Measurements from ENCODE around the gene TRIL.

Gene TRIL

DNA sequence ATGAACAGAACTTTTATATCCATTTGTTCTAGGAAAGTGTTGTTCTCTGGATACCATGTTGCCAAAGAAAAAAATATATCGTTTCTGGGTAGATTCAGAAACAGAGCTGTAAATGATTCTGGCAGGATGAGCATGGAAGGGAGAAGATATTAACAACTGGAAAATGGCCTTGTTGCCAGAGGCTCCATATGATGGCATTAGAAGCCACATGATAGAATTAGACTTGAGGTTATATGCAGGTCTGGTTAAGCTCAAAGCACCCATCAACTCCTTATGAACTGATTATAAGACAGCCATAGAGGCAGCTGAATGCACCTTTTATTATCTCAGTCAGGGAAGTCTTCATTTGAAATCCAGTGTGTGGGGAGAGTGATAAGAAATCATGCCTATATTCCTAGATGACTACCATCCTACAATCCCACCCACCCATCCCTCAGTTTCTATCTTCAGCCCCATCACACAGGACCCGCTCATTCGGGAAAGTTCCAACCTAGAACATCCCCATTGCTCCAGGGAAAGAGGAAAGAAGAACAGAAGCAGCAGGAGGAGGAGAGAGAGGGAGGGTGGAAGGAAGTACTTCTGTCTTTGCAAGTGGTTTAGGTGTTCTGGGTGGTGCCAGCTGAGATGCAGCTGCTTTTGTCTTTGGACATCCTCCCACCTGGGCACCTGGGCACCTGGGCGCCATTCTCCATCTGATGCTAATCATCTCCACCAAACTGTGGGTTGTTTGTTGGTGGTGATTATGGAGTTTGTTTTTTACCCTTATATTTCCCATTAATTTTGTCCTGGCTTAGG, 25.5 kb upstream of the TRIL start:
- no peak for DNase-seq

DNA sequence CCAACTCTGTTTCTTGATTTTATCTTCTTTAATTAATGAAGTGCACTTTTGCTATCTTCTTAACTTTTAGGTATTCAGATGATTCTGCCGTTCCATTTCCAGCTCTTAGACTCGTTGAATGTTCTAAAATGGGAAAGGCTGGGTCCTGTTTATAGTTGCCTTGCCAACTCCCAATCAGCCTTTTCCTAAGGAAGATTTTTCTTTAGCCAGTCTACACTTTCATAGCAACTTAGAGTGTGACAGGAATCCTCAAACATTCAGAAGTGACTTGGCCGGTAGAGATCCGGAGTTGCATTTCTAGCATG, 23.0 kb upstream of the TRIL start:
- no peak for DNase-seq

DNA sequence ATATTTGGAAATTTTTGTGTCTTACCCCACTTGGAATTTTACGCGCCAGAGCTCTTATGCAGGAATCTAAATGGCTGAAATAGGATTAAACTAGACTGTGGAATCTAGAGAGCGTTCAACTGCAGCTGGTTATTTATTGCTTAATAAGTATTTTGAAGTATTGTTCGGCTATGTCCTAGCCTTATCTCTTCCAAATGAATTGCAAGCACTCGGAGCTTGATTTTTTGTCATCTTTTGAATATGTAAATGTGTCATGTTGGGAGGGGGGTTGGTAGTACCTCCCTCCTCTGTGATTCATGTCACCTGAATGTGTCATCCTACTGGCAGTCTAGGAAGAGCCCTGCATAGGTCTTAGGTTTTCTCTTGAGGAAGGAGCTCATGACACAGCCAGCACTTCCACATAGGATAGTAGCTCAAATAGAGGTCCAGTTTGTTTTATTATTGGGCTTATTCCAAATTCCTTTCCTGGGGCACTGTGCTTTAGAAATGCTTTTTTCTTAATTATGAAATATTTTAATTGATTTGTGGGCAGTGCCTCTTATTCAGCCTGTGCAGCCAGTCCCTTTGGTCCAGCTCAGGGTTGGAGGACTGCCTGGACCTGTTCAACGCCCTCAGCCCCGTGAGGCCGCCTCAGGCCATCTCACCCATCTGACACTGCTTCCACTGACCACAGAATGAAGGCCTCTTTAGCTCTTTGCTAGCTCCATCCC, 22.5 kb upstream of the TRIL start:
- DNase-seq = no peak

DNA sequence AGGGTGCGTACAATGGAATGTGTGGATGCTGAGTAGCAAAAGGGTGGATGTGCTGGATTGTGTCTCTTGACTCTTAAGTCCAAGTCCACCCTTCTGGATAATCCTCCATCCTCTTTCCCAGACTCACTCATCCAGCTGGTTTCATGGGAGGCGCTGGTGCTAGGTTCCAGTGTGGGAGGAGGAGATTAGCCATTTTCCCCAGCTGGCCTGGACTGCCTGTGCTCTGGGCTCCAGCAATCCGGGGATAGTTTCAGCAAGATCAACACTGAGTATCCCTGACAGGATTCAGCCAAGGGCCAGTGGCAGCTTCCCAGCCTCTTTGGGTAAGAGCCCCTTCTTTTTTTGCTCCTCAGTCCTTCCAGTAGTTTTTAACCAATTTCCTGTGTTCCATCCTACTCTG, 21.6 kb upstream of the TRIL start:
- DNase-seq = no peak

DNA sequence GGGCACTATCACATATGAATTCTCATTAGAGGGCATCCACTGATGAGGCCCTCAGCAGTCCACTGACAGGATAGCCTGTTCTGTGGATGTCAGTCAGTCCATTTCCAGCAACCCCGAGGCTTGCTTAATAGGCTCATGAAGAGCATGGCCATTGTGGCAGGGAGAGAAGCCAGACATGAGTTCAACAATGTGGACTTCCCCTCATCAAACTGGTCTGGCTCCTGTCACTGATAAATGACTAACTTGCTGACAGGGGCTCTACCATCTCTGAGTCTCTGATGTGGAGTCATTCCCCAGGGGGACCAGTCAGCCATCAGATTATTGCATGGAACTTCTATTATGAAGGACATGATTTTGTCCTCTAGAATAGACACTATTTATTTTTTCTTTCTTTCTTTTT, 19.8 kb upstream of the TRIL start:
- DNase-seq = no peak

DNA sequence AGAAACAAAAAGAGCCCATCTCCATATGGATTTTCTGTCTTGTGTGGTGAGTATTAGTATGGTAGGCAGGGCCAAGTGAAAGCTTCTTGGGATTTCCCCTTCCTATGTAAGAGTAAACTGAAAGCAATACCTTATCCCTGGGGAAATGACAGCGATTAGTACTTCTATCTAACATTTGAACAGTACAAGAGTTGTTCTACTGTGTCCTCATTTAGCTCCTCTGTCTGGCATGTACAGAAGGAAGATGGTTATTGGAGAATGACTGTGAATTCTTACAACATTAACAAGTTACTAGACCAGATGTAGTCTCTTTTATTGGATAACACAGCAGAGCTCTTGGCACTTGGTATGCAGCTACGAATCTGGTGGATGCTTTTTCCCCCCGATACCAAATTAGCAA, 17.9 kb upstream of the TRIL start:
- no peak for DNase-seq

DNA sequence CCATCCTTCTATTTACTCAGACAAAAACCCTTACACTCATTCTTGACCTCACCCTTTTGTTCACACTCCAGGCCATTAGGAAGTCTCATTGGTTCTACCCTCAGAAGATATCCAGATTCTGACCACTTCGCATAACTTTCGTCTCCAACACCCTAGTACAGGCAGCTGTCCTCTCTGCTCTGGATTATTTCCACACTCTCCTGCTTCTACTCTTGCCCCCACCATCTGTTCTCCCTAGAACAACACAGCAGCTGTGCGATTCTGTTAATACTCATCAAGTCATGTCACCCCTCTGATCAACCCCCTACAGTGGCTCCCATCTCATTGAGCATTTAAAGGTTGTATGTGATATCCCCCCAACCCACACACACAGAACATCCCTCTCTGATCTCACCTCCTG, 15.5 kb upstream of the TRIL start:
- no peak for DNase-seq

DNA sequence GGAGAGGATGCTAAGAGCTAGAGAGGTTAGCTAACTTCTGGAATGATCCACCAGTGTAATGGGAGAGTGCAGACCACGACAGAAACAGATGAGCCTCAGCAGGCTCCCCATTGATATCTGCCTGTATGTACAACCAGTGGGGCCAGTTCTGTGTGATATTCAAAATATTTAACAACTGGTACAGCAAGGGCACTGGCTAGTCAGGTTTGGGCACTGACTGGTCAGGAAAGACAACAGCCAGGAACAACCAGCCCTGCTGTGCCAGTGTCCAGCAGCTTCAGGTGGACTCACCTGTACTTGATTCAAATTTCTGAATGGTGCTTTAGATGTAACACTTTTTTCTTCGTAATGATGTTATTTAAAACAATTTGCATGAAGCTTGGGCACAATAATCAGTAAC, 5.9 kb upstream of the TRIL start:
- no peak for DNase-seq

DNA sequence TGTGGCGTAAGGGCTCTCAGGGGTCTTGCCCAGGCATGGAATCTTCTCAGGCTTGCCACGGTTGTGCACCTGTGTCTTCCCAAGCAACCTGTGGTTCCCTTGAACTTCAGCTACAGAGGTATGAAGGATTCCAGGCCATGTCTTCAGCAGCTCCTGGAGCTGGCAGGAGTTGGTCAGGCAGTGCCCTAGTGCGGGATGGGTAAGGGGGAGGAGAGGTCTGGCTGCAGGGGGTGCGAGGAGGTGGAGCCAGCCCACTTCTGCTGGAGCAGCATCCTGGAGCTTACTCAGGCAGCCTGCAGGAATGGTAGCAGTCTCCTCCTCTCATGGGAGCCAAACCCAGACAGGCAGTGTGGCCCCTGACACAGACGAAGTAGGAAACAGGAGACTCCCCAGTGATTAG, 3.8 kb upstream of the TRIL start:
- no peak for DNase-seq

DNA sequence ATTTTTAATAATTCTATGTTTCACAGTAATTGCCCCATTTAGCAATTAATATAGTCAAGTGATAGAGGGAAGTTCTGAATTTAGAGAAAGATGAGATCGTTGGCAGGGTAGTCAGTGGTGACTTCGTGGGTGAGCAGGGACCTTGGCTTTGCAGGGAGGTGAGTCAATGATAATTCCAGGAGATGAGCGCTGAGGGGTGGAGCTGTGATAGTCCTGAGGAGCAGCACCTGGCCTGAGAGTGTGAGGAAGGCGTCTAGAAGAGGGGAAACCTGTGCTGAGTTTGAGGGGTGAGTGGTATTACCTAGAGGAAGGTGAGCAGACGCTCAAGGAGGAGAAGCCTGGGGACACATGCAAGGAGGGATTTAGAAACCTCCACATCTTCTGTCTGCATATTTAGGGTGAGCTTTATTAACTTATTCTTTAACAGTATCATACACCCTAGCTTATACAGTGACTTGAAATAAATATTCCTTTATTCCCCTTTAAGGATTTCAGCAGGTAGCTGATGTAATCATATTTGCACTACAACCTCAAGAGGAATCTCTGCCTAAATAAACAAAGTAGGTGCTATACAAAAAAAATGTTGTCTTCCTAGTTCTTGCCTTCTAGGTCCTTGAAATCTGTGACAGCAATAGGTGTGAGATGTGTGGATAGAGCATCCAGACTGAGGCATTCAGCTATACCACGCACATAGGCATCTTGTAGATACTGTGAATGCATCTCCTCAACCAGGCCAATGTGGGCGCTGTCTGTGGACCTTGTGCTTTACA, 2.1 kb upstream of the TRIL start:
- DNase-seq = no peak

DNA sequence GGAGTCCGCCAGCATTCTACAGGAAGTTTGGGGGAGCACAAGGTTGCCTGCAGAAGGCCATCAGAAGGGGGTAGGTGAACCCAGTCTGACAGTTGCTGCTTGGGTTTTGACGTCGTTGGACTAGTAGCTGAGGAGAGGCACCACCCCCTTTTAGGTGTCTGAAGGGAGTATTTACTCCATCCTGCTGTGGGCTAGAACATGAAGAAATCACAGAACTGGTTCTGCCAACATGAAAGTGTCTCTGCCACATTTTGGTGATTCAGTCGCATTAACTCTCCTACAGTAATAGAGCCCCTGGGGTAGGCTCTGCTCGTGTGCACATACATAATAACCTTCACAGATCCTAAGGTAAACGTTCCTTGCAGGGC, 834 bp upstream of the TRIL start:
- DNase-seq = no peak

DNA sequence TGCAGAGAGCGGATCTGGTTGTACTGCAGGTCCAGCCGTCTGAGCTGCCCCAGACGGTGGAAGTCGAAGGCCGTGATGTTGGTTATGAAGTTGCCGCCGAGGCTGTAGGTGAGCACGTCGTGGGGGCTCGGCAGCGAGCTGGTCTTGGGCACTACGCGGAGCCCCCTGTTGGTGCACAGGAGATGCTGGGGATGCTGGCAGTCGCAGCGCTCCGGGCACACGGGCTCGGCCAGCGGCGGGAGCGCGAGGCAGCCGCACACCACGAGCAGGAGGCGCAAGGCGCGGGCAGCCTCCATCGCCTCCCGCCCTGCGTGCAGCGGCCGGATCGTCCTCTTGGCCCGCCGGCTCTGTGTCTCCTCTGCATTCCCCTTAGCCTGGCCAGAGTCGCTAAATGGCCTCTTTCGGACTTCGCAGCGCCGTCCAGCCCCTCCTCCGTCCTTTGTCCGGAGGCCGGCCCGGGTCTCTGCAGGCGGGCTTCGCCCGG, 337 bp downstream of the TRIL start:
- DNase-seq = peak; percentile 45

DNA sequence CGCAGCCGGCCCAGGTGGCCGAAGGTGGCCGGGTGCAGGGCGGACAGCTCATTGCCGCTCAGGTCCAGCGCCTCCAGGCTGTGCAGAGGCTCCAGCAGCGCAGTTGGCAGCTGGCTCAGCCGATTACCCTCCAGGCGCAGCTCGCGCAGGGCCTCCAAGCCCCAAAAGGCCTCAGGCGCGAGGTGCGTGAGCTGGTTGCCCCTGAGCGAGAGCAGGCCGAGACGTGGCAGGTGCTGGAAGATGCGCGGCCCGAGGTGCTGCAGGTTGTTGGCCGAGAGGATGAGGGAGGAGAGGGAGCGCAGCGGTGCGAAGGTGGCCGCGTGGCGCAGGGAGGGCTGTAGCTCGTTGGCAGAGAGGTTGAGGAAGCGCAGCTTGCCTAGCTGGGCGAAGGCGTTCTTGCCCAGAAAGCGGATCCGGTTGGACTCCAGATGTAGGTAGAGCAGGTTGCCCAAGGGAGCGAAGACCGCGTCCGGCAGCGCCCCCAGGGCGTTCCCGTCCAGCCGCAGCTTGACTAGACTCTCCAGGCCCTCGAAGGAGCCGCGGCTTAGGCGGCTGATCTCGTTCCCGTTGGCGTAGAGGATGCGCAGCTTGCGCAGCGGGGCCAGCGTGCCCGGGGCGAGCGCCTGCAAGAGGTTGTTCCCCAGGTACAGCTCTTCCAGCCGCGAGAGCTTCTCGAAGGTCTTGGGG, 923 bp downstream of the TRIL start:
- DNase-seq = no peak

DNA sequence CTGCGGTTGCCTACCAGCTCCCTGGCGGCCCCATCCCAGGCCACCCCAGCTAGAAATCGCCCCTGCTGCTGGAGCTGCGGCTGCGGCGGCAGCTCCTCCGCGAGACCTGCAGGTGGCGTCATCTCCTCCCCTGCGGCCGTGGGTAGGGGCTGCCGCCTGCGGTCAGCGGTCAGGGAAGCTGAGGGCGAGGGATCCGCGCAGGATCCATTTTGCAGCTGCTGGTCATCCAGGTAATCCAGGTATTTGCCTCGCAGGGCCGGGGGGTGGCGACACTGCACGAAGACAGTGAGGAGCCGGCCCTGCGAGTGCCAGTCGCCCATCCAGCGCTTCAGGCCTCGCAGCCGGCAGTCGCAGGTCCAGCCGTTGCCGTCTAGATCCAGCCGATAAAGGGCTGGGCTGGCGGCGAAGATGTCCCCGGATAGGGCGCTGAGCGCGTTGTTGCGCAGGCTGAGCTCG, 1.5 kb downstream of the TRIL start:
- DNase-seq = peak; percentile 64

DNA sequence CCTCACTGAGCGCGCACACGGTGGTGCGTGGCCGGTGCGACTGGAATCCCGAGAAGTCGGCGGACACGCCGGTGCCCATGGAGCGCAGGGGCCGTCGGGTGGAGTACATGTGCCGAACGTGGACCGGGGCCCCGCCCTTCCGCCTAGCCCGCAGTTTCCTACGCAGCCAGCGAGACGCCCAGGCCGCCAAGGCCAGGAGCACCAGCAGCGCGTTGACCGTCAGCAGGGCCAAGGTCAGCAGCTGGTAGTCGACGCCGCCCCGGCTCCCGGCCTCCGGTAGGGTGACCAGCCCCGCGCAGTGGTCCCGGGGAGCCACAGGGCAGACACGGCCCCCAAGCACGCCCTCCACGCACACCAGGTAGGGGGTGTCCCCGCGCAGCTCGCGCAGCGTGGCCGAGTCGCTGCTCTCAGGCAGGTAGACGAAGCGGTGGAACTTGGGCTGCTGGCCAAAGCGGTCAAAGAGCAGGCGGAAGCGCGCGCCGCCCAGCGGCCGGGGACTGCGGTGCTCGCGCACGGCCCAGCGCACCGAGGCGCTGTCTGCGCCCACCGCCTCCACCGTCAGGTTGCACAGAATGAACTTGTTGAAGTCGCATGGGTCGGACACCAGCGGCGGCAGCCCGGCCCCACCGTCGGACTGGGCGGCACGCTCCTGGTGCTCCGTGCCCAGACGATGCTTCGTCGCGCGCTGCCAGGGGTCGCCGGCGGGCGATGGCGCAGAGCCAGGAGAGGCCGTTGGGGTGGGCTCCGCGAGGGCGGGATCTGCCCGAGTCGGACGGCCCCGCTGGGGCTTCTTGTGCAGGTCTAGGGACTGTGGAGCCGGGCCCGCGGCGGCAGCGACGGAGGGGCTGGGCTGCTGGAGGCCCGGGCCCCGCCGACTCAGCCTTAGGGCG, 2.2 kb downstream of the TRIL start:
- DNase-seq = peak; percentile 31

DNA sequence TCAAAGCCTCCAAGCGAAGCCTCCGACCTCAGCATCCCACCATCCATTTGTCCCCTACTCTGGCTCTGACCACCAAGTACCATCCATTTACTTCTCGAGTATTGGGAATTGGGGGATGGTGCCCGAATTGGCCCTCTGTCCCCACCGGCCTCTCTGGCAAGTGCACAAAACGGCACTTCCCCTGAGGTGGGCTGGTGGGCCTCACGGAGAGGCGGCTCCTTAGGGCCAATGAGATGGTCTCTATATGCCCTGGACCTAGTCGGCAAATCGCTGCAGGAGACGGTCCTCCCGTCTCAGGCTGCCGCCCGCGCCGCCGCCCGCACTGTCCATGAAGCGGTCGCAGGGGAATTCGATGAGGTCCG, 2.8 kb downstream of the TRIL start:
- no peak for DNase-seq

DNA sequence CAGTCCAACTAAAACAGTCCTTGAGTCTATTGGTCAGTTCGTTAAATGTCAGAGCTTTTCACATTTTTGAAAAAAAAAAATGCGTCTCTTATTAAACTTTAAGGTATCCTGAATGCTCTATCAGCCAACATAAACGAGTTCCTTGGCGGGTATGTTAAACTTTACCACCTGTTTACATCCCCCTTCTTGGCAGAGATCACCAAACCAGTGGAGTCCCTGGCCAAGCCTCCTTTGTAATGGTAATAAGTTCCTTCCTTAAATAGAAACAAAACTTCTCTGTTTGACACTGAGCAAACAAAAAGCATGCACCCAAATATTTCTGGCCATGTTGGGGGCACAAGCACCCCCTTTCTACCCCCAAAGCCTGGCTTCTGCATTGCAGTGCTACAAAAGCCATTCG, 3.2 kb downstream of the TRIL start:
- DNase-seq = no peak

DNA sequence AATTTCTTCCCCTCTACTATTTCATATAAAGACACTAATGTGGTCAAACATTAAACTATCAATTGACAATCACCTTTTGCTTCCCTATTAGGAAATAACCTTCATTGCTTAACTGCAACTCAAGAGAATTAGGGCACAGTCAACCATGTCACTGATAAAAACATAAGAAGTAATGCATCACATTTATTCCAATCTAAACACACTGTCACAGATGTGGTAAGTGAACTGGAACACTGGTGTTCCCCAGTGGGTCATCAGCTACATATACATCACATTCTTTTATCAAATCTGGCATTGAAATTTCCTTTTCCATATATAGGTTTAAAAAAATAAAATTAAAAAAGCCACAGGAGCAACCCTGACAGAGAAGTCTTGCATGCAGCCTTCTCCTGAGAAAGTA, 3.7 kb downstream of the TRIL start:
- DNase-seq = no peak

DNA sequence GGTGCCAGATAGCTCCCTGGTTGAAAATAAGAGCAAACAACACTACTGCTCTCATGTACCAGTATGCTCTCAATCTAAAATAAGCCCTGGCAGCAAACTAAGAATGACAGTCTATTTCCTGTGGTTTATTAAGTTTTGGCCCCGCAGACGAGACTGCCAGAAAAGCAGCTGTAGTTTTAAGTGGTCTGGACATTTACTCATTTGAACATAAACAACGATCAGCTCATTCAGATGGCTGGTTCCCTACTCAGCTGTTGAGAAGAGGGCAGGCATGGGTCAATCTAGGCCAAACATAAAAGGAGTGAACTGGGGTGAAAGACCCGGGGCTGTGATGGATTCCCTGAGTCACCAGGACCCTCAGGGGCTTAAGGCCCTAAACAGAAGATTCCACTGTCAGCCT, 4.5 kb downstream of the TRIL start:
- DNase-seq = no peak

DNA sequence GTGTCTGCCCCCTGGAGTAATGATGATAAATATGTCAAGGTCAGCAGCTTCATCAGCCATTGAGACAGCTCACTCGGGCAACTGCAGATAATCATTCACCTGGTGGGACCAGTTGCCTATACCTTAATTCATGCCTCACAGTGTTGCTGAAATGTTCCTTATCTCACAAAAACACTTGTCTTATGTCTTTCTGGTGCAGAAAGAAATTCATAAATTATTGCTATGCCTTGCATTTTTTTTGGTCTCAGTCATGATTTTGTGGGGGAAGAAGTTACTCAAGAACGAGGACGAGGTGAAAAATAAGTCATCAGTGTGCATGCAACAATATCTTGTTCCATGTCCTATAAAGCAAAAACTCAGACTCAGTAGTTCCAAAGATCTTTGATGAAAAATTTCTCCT, 16.0 kb downstream of the TRIL start:
- DNase-seq = no peak

DNA sequence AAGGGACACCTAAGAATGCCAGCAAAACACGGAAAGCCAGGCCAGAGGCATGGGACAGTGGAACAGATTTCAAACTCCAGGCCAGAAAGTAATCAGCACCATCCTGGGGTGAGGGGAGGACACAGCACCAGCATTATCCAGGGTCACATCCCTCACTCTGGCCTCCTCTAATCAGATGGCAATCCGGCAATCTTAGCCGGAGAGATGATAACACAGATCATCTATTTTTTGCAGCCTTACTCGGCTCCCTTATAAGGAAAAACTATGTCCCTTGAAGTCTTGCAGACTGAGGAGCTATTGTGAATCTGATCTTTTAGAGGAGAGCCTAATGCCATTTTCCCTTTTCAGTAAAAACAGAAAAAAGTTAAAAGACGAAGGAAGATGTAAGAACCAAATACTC, 16.5 kb downstream of the TRIL start:
- no peak for DNase-seq

DNA sequence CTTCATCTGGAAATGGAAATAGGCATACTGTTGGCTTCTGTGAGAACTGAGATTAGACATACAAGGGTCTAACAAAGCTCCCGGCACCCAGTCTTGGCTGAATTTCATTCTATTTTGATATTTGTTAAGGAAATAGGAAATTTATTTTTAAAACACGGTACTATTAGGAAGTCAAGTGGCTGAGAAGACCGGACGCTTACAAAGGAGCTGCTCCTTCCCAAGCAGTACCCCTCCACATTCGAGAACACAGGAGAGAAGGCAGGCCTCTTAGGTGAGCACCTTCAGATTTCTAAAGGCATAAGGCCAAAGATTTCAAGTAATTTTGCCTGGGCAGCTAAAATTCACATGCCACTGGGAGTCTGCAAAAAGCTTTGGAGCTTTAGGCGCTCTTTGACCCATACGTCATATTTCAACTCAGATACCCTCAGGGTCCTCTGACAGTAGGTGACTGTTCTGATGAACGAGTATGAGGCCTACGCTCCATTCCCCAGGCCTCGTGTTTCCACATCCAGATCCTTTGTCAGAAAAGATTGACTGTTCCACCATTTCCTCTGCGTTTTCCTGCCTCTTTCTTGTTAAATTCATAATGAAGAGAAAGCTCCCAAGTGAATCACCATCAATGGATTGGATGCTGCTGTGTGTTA, 17.3 kb downstream of the TRIL start:
- DNase-seq = no peak
